Measurements from ENCODE around the gene TMEM63A. TPM values are rescaled to one million over a fixed set of nuclear protein-coding genes. Genes with fewer than 3 reads are reported as not detected.
A peak's percentile ranks its signal among the peaks of the same experiment; 100 is the strongest.

TMEM63A gene
- total and polyA plus RNA-seq, 2 of the 13 experiments (the other 11 are each of a cell fraction or from before 2014, with no cell fraction given), result 23.9 to 53.3 TPM

GRCh38 chr1:225813214-225813964 lies 68.8 kb downstream of the TMEM63A start (continued):
- peak; percentile 80 for TF ChIP-seq POGK (CRISPR knock-in tag; conservative IDR thresholded peaks at IDR 0.05)
- no peak for TF ChIP-seq CBX2 (IDR thresholded peaks at IDR 0.05; ENCODE audit: low read depth, low read length)
- TF ChIP-seq CBX2 (CRISPR knock-in tag; IDR thresholded peaks at IDR 0.05; ENCODE audit: low read depth), result 0 out of 2 replicates have a peak, but pooled peaks have one; percentile 15
- no peak for TF ChIP-seq DNMT3B (CRISPR knock-in tag; conservative IDR thresholded peaks at IDR 0.05)
- peak; percentile 89 for TF ChIP-seq ZNF12 (CRISPR knock-in tag; IDR thresholded peaks at IDR 0.05)
- no peak for TF ChIP-seq ZNF569 (CRISPR knock-in tag; IDR thresholded peaks at IDR 0.05; ENCODE audit: borderline replicate concordance)
- TF ChIP-seq, protein P1, sequence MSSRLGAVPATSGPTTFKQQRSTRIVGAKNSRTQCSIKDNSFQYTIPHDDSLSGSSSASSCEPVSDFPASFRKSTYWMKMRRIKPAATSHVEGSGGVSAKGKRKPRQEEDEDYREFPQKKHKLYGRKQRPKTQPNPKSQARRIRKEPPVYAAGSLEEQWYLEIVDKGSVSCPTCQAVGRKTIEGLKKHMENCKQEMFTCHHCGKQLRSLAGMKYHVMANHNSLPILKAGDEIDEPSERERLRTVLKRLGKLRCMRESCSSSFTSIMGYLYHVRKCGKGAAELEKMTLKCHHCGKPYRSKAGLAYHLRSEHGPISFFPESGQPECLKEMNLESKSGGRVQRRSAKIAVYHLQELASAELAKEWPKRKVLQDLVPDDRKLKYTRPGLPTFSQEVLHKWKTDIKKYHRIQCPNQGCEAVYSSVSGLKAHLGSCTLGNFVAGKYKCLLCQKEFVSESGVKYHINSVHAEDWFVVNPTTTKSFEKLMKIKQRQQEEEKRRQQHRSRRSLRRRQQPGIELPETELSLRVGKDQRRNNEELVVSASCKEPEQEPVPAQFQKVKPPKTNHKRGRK (CRISPR knock-in tag; IDR thresholded peaks at IDR 0.05), result no peak
- TF ChIP-seq CEBPB (IDR thresholded peaks at IDR 0.05; ENCODE audit: borderline replicate concordance, low read depth, low read length), result peak; percentile 100
- peak; percentile 90; the same call in 1 of the 2 replicates for TF ChIP-seq AKAP8 (CRISPR knock-in tag; IDR thresholded peaks at IDR 0.05)
- peak; percentile 89 for TF ChIP-seq THAP11 (CRISPR knock-in tag; IDR thresholded peaks at IDR 0.05)
- TF ChIP-seq, protein P2, sequence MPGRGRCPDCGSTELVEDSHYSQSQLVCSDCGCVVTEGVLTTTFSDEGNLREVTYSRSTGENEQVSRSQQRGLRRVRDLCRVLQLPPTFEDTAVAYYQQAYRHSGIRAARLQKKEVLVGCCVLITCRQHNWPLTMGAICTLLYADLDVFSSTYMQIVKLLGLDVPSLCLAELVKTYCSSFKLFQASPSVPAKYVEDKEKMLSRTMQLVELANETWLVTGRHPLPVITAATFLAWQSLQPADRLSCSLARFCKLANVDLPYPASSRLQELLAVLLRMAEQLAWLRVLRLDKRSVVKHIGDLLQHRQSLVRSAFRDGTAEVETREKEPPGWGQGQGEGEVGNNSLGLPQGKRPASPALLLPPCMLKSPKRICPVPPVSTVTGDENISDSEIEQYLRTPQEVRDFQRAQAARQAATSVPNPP (CRISPR knock-in tag; IDR thresholded peaks at IDR 0.05), result peak; percentile 52; the same call in 1 of the 2 replicates
- no peak for TF ChIP-seq ZNF678 (CRISPR knock-in tag; IDR thresholded peaks at IDR 0.05)
- peak; percentile 10 to 43; a peak in 1 of 4 replicates for TF ChIP-seq POLR2A (IDR thresholded peaks at IDR 0.05; ENCODE audit: insufficient read depth in 1 of 2, low read depth in 2 of 2, low read length in 2 of 2)
- no peak for TF ChIP-seq KLF15 (CRISPR knock-in tag; IDR thresholded peaks at IDR 0.05; ENCODE audit: borderline replicate concordance)
- peak; percentile 94 for TF ChIP-seq DPF2 (CRISPR knock-in tag; IDR thresholded peaks at IDR 0.05; ENCODE audit: borderline replicate concordance, low read depth)
- TF ChIP-seq, protein P3, sequence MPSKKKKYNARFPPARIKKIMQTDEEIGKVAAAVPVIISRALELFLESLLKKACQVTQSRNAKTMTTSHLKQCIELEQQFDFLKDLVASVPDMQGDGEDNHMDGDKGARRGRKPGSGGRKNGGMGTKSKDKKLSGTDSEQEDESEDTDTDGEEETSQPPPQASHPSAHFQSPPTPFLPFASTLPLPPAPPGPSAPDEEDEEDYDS (CRISPR knock-in tag; IDR thresholded peaks at IDR 0.05), result peak; percentile 73; the same call in 1 of the 2 replicates
- peak; percentile 56; the same call in 1 of the 2 replicates for TF ChIP-seq SMC3 (IDR thresholded peaks at IDR 0.05; ENCODE audit: low read length)
- TF ChIP-seq ZIK1 (CRISPR knock-in tag; IDR thresholded peaks at IDR 0.05; ENCODE audit: borderline replicate concordance, low read depth), result 0 out of 2 replicates have a peak, but pooled peaks have one; percentile 28
- no peak for TF ChIP-seq XBP1 (CRISPR knock-in tag; IDR thresholded peaks at IDR 0.05)
- TF ChIP-seq E2F5 (CRISPR knock-in tag; conservative IDR thresholded peaks at IDR 0.05), result no peak
- TF ChIP-seq ZNF484 (CRISPR knock-in tag; IDR thresholded peaks at IDR 0.05; ENCODE audit: borderline replicate concordance, low read depth), result no peak
- TF ChIP-seq SMAD3 (CRISPR knock-in tag; IDR thresholded peaks at IDR 0.05), result peak; percentile 98

All from HepG2 (cell line).